ENCODE measurements around the gene VIT. TPM values are rescaled to one million over a fixed set of nuclear protein-coding genes. Genes with fewer than 3 reads are reported as not detected.
A peak's percentile ranks its signal among the peaks of the same experiment; 100 is the strongest.

Gene VIT
- total and polyA plus RNA-seq, 2 experiments from 2014 or later = 0.25 to 0.33 TPM

- Histone ChIP-seq H3K4me2 (no peak overlapping the region), H3K36me3 (replicated peaks; ENCODE audit: insufficient read depth, low read depth) (no peaks in the 10 kb centered on the region), H3K27ac (no peak overlapping the region), H3K4me3 (no peak overlapping the region), H3K9me3 (ENCODE audit: low read depth) (no peaks in the 10 kb centered on the region), H3K9me2 (replicated peaks; ENCODE audit: insufficient read depth) (no peaks in the 10 kb centered on the region), H3K27me3 (no peaks in the 10 kb centered on the region), H3K4me1 (ENCODE audit: insufficient read depth) (no peaks in the 10 kb centered on the region), H3K79me2 (no peaks in the 10 kb centered on the region), H4K20me1 (ENCODE audit: insufficient read depth, poor library complexity, severe bottlenecking) (no peaks in the 10 kb centered on the region), H2AFZ (no peak overlapping the region)
- WGBS (ENCODE audit: low lambda C conversion rate, missing lambda C conversion rate) = 70% methylated on average over 2 of the region's 2 CpGs
- no peak for DNase-seq (ENCODE audit: low spot score)
- TF ChIP-seq EZH2 (IDR thresholded peaks at IDR 0.05; ENCODE audit: borderline replicate concordance) (no peak), EZH2phosphoT487 (IDR thresholded peaks at IDR 0.05; ENCODE audit: low read depth, severe bottlenecking, unreplicated experiment) (no peak), CTCF (IDR thresholded peaks at IDR 0.05; ENCODE audit: poor library complexity) (no peak)
Measured at GRCh38 chr2:36663295-36663694, 33.2 kb upstream of the VIT start.

DNA sequence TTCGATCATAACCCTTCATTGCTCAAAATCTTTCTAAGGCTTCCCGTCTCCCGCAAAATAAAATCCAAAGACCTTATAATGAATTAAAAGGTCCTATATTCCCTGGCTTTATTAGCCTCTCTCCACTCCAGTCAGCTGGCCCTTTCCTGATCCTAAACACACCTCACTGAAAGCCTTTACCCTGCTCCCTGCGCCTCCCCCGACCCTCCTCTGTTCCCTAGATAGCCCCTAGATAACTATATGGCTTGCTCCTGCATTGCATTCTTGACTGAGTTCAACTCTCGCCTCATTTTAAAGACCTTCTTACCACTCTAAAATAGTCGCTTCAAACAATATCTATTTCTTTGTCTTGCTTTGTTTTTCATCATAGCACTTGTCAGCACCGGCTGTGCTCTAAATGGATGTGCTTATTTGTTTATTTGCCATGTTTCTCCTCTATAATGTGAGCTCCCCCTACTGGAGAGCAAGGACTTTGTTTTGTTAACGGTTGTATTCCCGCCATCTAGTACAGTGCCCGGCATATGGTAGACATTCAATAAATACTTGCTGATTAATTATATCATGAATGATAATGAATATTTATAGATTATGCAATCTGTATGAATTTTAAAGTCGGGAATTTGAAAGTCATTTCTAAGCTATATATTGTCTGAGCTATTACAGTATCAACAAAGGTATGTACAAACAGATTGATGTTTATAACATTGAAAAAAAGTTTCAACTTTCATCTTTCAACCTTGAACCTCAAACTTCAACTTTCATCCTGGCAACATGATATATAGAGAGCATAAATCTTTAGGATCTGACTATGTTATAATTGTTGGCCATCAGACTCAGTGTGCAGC lies 32.4 kb upstream of the VIT start:
- Histone ChIP-seq H4K20me1 (ENCODE audit: insufficient read depth, poor library complexity, severe bottlenecking) (no peaks in the 10 kb centered on the region), H2AFZ (no peak overlapping the region), H3K4me2 (no peak overlapping the region), H3K79me2 (no peaks in the 10 kb centered on the region), H3K4me1 (ENCODE audit: insufficient read depth) (no peaks in the 10 kb centered on the region), H3K27ac (no peak overlapping the region), H3K36me3 (replicated peaks; ENCODE audit: insufficient read depth, low read depth) (no peaks in the 10 kb centered on the region), H3K27me3 (no peaks in the 10 kb centered on the region), H3K9me3 (ENCODE audit: low read depth) (no peaks in the 10 kb centered on the region), H3K4me3 (no peak overlapping the region), H3K9me2 (replicated peaks; ENCODE audit: insufficient read depth) (no peaks in the 10 kb centered on the region)
- 31% methylated on average over 12 of the region's 12 CpGs for whole genome bisulfite sequencing (ENCODE audit: low lambda C conversion rate, missing lambda C conversion rate)
- DNase-seq (ENCODE audit: low spot score) = peak; percentile 75
- TF ChIP-seq CTCF (IDR thresholded peaks at IDR 0.05; ENCODE audit: poor library complexity) = peak; percentile 75
- no peak for TF ChIP-seq EZH2phosphoT487 (IDR thresholded peaks at IDR 0.05; ENCODE audit: low read depth, severe bottlenecking, unreplicated experiment)
- no peak for TF ChIP-seq EZH2 (IDR thresholded peaks at IDR 0.05; ENCODE audit: borderline replicate concordance)

- no peak for DNase-seq (ENCODE audit: low spot score)
- 56% methylated on average over 1 of the region's 1 CpG for WGBS (ENCODE audit: low lambda C conversion rate, missing lambda C conversion rate)
- H3K4me2 ChIP-seq = no peak overlapping the region
Measured at GRCh38 chr2:36664696-36665076, 31.8 kb upstream of the VIT start.

DNA sequence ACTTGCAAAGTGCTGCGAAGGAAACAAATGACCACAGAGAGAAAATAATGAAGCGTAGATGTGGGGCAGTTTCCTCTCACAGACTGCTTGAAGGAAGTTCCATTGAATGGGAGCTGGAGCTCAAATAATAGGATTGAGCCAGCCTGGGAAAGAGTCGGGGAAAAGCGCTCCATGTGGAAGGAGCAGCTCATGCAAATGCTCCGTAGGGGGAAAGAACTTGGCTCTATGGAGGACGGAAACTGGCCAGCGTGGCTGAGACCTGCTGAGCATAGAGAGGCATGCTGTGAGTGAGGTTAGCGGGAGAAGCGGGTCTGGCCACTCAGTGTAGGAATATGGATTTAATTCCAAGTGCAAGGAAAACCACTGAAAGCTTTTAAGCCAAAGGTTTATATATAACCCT lies 28.6 kb upstream of the VIT start:
- no peak for TF ChIP-seq EZH2phosphoT487 (IDR thresholded peaks at IDR 0.05; ENCODE audit: low read depth, severe bottlenecking, unreplicated experiment)
- TF ChIP-seq CTCF (IDR thresholded peaks at IDR 0.05; ENCODE audit: poor library complexity) = no peak
- no peak for TF ChIP-seq EZH2 (IDR thresholded peaks at IDR 0.05; ENCODE audit: borderline replicate concordance)
- Histone ChIP-seq H4K20me1 (ENCODE audit: insufficient read depth, poor library complexity, severe bottlenecking) (no peaks in the 10 kb centered on the region), H2AFZ (no peak overlapping the region), H3K27ac (no peak overlapping the region), H3K4me3 (no peak overlapping the region), H3K9me3 (ENCODE audit: low read depth) (no peaks in the 10 kb centered on the region), H3K9me2 (replicated peaks; ENCODE audit: insufficient read depth) (no peaks in the 10 kb centered on the region), H3K27me3 (no peaks in the 10 kb centered on the region), H3K36me3 (replicated peaks; ENCODE audit: insufficient read depth, low read depth) (no peaks in the 10 kb centered on the region), H3K79me2 (no peaks in the 10 kb centered on the region), H3K4me2 (no peak overlapping the region), H3K4me1 (ENCODE audit: insufficient read depth) (no peaks in the 10 kb centered on the region)
- no peak for DNase-seq (ENCODE audit: low spot score)
- WGBS (ENCODE audit: low lambda C conversion rate, missing lambda C conversion rate) = 63% methylated on average over 9 of the region's 9 CpGs

More at GRCh38 chr2:36664696-36665076, 31.8 kb upstream of the VIT start:
- H4K20me1 ChIP-seq (ENCODE audit: insufficient read depth, poor library complexity, severe bottlenecking) = no peaks in the 10 kb centered on the region
- no peaks in the 10 kb centered on the region for H3K36me3 ChIP-seq (replicated peaks; ENCODE audit: insufficient read depth, low read depth)
- H2AFZ ChIP-seq = no peak overlapping the region
- H3K9me2 ChIP-seq (replicated peaks; ENCODE audit: insufficient read depth) = no peaks in the 10 kb centered on the region
- no peaks in the 10 kb centered on the region for H3K4me1 ChIP-seq (ENCODE audit: insufficient read depth)
- H3K27ac ChIP-seq = no peak overlapping the region
- H3K27me3 ChIP-seq = no peaks in the 10 kb centered on the region
- no peaks in the 10 kb centered on the region for H3K79me2 ChIP-seq
- no peak for TF ChIP-seq EZH2phosphoT487 (IDR thresholded peaks at IDR 0.05; ENCODE audit: low read depth, severe bottlenecking, unreplicated experiment)
- H3K4me3 ChIP-seq = no peak overlapping the region
- no peaks in the 10 kb centered on the region for H3K9me3 ChIP-seq (ENCODE audit: low read depth)

Measured in hepatocyte (in vitro differentiated cells).